HAP-1 (cell line): ENCODE results near the gene SFRP4.

Experiments
- DNase-seq, 2 experiments: peaks; one replicate each; pipeline ENCODE4 v3.0.0-alpha.2; 2016 to 2020; ENCODE audit warnings: low spot score in 2 of 2
- H3K27me3 ChIP-seq: fragments of 250-450 bp; sonication (Bioruptor Pico); 2 replicates; pipeline ENCODE4 v1.5.1; 2020; ENCODE audit warnings: low read depth, mild to moderate bottlenecking, moderate library complexity
- H3K36me3 ChIP-seq: fragments of 250-450 bp; sonication (Bioruptor Pico); replicated peaks from 2 replicates; pipeline ENCODE4 v1.5.1; 2020; ENCODE audit warnings: mild to moderate bottlenecking
- H3K4me1 ChIP-seq: fragments of 250-450 bp; sonication (Bioruptor Pico); 2 replicates; pipeline ENCODE4 v1.5.1; 2020; ENCODE audit warnings: mild to moderate bottlenecking
- H3K4me3 ChIP-seq: fragments of 250-450 bp; sonication (Bioruptor Pico); 2 replicates; pipeline ENCODE4 v1.5.1; 2020; ENCODE audit warnings: mild to moderate bottlenecking, moderate library complexity
- H3K9me3 ChIP-seq: fragments of 250-450 bp; sonication (Bioruptor Pico); 2 replicates; pipeline ENCODE4 v1.5.1; 2020; ENCODE audit warnings: mild to moderate bottlenecking, moderate library complexity
- in situ Hi-C: fragments of 300-500 bp; cut with MboI; formaldehyde crosslinking; loops from 3 replicates; pipeline ENCODE4 v1.14.3; 2020; ENCODE audit warnings: low sequenced_read_pairs, inconsistent platforms, mixed read lengths

Gene SFRP4

GRCh38 chr7:37918526-37918925, 1.9 kb upstream of the SFRP4 start:
- Histone ChIP-seq H3K4me3 (no peak overlapping the region), H3K27me3 (peaks cover 21% of the 10 kb centered on the region), H3K36me3 (no peaks in the 10 kb centered on the region), H3K9me3 (no peaks in the 10 kb centered on the region), H3K4me1 (no peaks in the 10 kb centered on the region)
- DNase-seq = no peak
- in situ Hi-C loops = loop anchor here (25.0 kb wide), 1 partner anchor 444 kb away; no protein-coding TSS in a partner anchor

- in situ Hi-C loops = loop anchor here (25.0 kb wide), 1 partner anchor 446 kb away; no protein-coding TSS in a partner anchor
- no peak for DNase-seq
These were observed 472 bp downstream of the SFRP4 start for GRCh38 chr7:37916017-37916672.

GRCh38 chr7:37915438-37915837, 1.2 kb downstream of the SFRP4 start:
- in situ Hi-C loops = loop anchor here (25.0 kb wide), 1 partner anchor 447 kb away; no protein-coding TSS in a partner anchor
- DNase-seq = no peak
- H3K27me3 ChIP-seq = peaks cover 17% of the 10 kb centered on the region
- H3K9me3 ChIP-seq = no peaks in the 10 kb centered on the region
- H3K36me3 ChIP-seq = no peaks in the 10 kb centered on the region
- H3K4me3 ChIP-seq = no peak overlapping the region
- no peaks in the 10 kb centered on the region for H3K4me1 ChIP-seq

More at GRCh38 chr7:37916017-37916672, 472 bp downstream of the SFRP4 start:
- no peaks in the 10 kb centered on the region for H3K4me1 ChIP-seq
- H3K36me3 ChIP-seq = no peaks in the 10 kb centered on the region
- no peaks in the 10 kb centered on the region for H3K9me3 ChIP-seq
- H3K27me3 ChIP-seq = peaks cover 21% of the 10 kb centered on the region
- H3K4me3 ChIP-seq = no peak overlapping the region

- Histone ChIP-seq H3K36me3 (no peaks in the 10 kb centered on the region), H3K4me3 (no peak overlapping the region), H3K27me3 (peaks cover 24% of the 10 kb centered on the region), H3K9me3 (no peaks in the 10 kb centered on the region), H3K4me1 (no peaks in the 10 kb centered on the region)
- DNase-seq = no peak
- in situ Hi-C loops = loop anchor here (25.0 kb wide), 1 partner anchor 450 kb away; no protein-coding TSS in a partner anchor
These were observed 3.9 kb downstream of the SFRP4 start for GRCh38 chr7:37912756-37913155.

- in situ Hi-C loops = loop anchor here (25.0 kb wide), 1 partner anchor 454 kb away; no protein-coding TSS in a partner anchor
- no peaks in the 10 kb centered on the region for H3K36me3 ChIP-seq
- DNase-seq = no peak
- H3K4me1 ChIP-seq = no peaks in the 10 kb centered on the region
- no peaks in the 10 kb centered on the region for H3K9me3 ChIP-seq
- H3K4me3 ChIP-seq = no peak overlapping the region
- peaks cover 7% of the 10 kb centered on the region for H3K27me3 ChIP-seq
These were observed 8.3 kb downstream of the SFRP4 start for GRCh38 chr7:37908221-37908788.

GRCh38 chr7:37901890-37902524, 14.6 kb downstream of the SFRP4 start:
- Histone ChIP-seq H3K4me1 (no peaks in the 10 kb centered on the region), H3K36me3 (no peaks in the 10 kb centered on the region), H3K4me3 (no peak overlapping the region), H3K27me3 (no peaks in the 10 kb centered on the region), H3K9me3 (no peaks in the 10 kb centered on the region)
- DNase-seq = no peak
- in situ Hi-C loops = loop anchor here (25.0 kb wide), 1 partner anchor 460 kb away; no protein-coding TSS in a partner anchor

GRCh38 chr7:37901236-37901827, 15.3 kb downstream of the SFRP4 start:
- Histone ChIP-seq H3K4me3 (no peak overlapping the region), H3K9me3 (no peaks in the 10 kb centered on the region), H3K4me1 (no peaks in the 10 kb centered on the region), H3K36me3 (no peaks in the 10 kb centered on the region), H3K27me3 (no peaks in the 10 kb centered on the region)
- in situ Hi-C loops = loop anchor here (25.0 kb wide), 1 partner anchor 461 kb away; no protein-coding TSS in a partner anchor
- DNase-seq = peak in 1 of 2 experiments; percentile 30

- Histone ChIP-seq H3K9me3 (no peaks in the 10 kb centered on the region), H3K36me3 (no peaks in the 10 kb centered on the region), H3K4me1 (no peaks in the 10 kb centered on the region), H3K4me3 (no peak overlapping the region), H3K27me3 (no peaks in the 10 kb centered on the region)
- in situ Hi-C loops = loop anchor here (25.0 kb wide), 1 partner anchor 463 kb away; no protein-coding TSS in a partner anchor
- no peak for DNase-seq
These were observed 16.8 kb downstream of the SFRP4 start for GRCh38 chr7:37899712-37900247.

- H3K4me1 ChIP-seq = no peaks in the 10 kb centered on the region
- H3K36me3 ChIP-seq = no peaks in the 10 kb centered on the region
- H3K4me3 ChIP-seq = no peak overlapping the region
- in situ Hi-C loops = no loop called here
- H3K9me3 ChIP-seq = no peaks in the 10 kb centered on the region
- no peaks in the 10 kb centered on the region for H3K27me3 ChIP-seq
- no peak for DNase-seq
These were observed 21.9 kb downstream of the SFRP4 start for GRCh38 chr7:37894671-37895070.

- DNase-seq = no peak
- no peaks in the 10 kb centered on the region for H3K27me3 ChIP-seq
- in situ Hi-C loops = no loop called here
- H3K4me3 ChIP-seq = no peak overlapping the region
- H3K36me3 ChIP-seq = no peaks in the 10 kb centered on the region
- H3K9me3 ChIP-seq = no peaks in the 10 kb centered on the region
- no peaks in the 10 kb centered on the region for H3K4me1 ChIP-seq
These were observed 23.3 kb downstream of the SFRP4 start for GRCh38 chr7:37893359-37893758.

GRCh38 chr7:37882086-37882485, 34.5 kb downstream of the SFRP4 start:
- no peaks in the 10 kb centered on the region for H3K36me3 ChIP-seq
- H3K4me3 ChIP-seq = no peak overlapping the region
- no peaks in the 10 kb centered on the region for H3K27me3 ChIP-seq
- DNase-seq = no peak
- H3K4me1 ChIP-seq = no peaks in the 10 kb centered on the region
- H3K9me3 ChIP-seq = no peaks in the 10 kb centered on the region
- in situ Hi-C loops = no loop called here
